ENCODE measurements around the gene VSTM2B.

DNA sequence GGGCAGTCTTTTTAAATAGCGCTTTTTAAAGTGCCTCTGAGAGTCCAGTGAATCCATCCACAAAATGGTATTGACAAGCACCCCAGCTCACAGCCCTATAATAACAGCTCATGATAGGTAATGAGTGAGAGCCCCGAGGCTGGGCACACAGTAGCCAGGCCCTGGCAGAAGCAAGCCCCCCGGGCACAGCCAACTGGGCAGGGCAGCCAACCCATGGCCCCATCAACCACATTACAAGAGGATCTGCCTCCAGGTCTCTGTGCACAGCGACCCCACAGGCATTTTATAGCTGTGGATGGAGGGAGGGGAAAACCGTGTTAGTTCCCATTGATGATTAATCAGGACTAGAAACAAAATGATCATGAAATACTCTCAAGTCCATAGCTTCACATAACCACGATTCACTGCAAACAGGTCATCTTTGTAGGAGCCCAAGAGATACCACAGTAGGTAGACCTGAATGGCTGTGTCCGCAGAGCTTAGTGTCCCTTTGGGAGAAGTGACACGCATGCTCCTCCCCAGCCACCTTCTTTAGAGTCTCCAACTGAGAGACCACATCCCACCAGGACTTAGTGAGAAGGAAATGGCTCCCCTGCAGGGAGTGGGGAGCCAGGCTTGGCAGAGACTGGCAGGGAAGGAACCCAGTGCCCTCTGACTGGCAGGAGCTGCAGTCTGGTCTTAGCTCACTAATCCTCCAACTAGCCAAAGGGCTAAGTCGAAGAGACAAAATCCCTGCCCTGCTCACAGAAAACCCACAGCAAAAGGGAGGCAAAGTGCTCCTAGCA is 4.3 kb upstream of the VSTM2B start:
- no peak for TF ChIP-seq POLR2A (IDR thresholded peaks at IDR 0.05)
- no peak for TF ChIP-seq CTCF (IDR thresholded peaks at IDR 0.05)

All from heart left ventricle (tissue), 13 donors.